ENCODE results near the gene FBXW2.
"Not testable (repeated sequence)": the region's sequence is repeated elsewhere in the genome, so short reads cannot be mapped to it uniquely, and the experiment has no call there.

Gene FBXW2

GRCh38 chr9:120815075-120815474 lies 21.9 kb upstream of the FBXW2 start:
- DNase-seq, result no peak
- peaks cover 18% of the 10 kb centered on the region for H3K36me3 ChIP-seq (replicated peaks)
- in situ Hi-C loops (cut with HindIII; ENCODE audit: low pct_ligation_motif_present, low sequenced_read_pairs), result no loop called here
- no peaks in the 10 kb centered on the region for H3K27me3 ChIP-seq (replicated peaks)
- TF ChIP-seq, protein P1, sequence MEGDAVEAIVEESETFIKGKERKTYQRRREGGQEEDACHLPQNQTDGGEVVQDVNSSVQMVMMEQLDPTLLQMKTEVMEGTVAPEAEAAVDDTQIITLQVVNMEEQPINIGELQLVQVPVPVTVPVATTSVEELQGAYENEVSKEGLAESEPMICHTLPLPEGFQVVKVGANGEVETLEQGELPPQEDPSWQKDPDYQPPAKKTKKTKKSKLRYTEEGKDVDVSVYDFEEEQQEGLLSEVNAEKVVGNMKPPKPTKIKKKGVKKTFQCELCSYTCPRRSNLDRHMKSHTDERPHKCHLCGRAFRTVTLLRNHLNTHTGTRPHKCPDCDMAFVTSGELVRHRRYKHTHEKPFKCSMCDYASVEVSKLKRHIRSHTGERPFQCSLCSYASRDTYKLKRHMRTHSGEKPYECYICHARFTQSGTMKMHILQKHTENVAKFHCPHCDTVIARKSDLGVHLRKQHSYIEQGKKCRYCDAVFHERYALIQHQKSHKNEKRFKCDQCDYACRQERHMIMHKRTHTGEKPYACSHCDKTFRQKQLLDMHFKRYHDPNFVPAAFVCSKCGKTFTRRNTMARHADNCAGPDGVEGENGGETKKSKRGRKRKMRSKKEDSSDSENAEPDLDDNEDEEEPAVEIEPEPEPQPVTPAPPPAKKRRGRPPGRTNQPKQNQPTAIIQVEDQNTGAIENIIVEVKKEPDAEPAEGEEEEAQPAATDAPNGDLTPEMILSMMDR (IDR thresholded peaks at IDR 0.05; ENCODE audit: low read depth, low read length, missing control alignments), result no peak
- H3K27ac ChIP-seq, result no peak overlapping the region
- H3K4me3 ChIP-seq (ENCODE audit: low read depth, low read length), result no peak overlapping the region

- no peak for DNase-seq
- Histone ChIP-seq H3K36me3 (replicated peaks) (no peaks in the 10 kb centered on the region), H3K27ac (no peak overlapping the region), H3K27me3 (replicated peaks) (no peaks in the 10 kb centered on the region), H3K4me3 (ENCODE audit: low read depth, low read length) (no peak overlapping the region)
- in situ Hi-C loops (cut with HindIII; ENCODE audit: low pct_ligation_motif_present, low sequenced_read_pairs), result no loop called here
- TF ChIP-seq, protein P1 (IDR thresholded peaks at IDR 0.05; ENCODE audit: low read depth, low read length, missing control alignments), result no peak
Measured at GRCh38 chr9:120808931-120809330, 15.7 kb upstream of the FBXW2 start.

GRCh38 chr9:120807607-120808379 lies 14.6 kb upstream of the FBXW2 start:
- H3K27ac ChIP-seq, result no peak overlapping the region
- no peak for DNase-seq
- in situ Hi-C loops (cut with HindIII; ENCODE audit: low pct_ligation_motif_present, low sequenced_read_pairs), result no loop called here
- no peaks in the 10 kb centered on the region for H3K36me3 ChIP-seq (replicated peaks)
- TF ChIP-seq, protein P1 (IDR thresholded peaks at IDR 0.05; ENCODE audit: low read depth, low read length, missing control alignments), result no peak
- no peaks in the 10 kb centered on the region for H3K27me3 ChIP-seq (replicated peaks)
- no peak overlapping the region for H3K4me3 ChIP-seq (ENCODE audit: low read depth, low read length)

GRCh38 chr9:120804784-120805363 lies 11.7 kb upstream of the FBXW2 start:
- in situ Hi-C loops (cut with HindIII; ENCODE audit: low pct_ligation_motif_present, low sequenced_read_pairs); H3K27me3 ChIP-seq (replicated peaks); H3K27ac ChIP-seq; H3K36me3 ChIP-seq (replicated peaks); DNase-seq; H3K4me3 ChIP-seq (ENCODE audit: low read depth, low read length): not testable (repeated sequence)

DNA sequence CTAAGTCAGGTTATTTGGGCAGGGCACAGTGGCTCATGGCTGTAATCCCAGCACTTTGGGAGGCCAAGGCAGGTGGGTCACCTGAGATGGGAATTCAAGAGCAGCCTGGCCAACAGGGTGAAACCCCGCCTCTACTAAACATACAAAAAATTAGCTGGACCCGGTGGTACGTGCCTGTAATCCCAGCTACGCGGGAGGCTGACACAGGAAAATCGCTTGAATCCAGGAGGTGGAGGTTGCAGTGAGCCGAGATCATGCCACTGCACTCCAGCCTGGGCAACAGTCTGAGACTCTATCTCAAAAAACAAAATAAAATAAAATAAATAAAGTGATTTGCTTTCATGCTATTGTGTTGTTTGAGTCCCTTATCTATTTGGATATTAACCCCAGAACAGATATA lies 8.2 kb upstream of the FBXW2 start:
- H3K36me3 ChIP-seq (replicated peaks), result no peaks in the 10 kb centered on the region
- H3K4me3 ChIP-seq (ENCODE audit: low read depth, low read length), result no peak overlapping the region
- no peak overlapping the region for H3K27ac ChIP-seq
- no peak for DNase-seq
- H3K27me3 ChIP-seq (replicated peaks), result no peaks in the 10 kb centered on the region
- TF ChIP-seq, protein P1 (IDR thresholded peaks at IDR 0.05; ENCODE audit: low read depth, low read length, missing control alignments), result no peak
- in situ Hi-C loops (cut with HindIII; ENCODE audit: low pct_ligation_motif_present, low sequenced_read_pairs), result no loop called here

DNA sequence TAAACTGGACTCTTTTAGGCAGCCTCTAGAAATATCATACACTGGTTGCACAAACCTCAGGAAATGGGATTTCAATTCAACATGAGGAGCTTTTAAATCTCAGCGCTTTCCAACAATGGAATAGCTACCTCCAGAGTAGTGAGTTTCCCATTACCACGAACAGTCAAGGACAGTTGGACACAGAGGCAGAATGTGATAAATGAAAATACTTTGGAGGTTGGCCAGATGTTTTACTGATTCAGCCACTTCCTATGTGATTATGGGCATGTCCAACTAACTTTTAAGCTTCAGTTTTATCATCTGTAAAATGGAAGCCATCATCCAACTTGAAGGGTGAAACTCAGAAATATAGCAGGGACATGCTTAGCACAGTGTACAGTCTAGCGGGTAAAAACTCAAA lies 2.1 kb downstream of the FBXW2 start:
- H3K27ac ChIP-seq, result no peak overlapping the region
- in situ Hi-C loops (cut with HindIII; ENCODE audit: low pct_ligation_motif_present, low sequenced_read_pairs), result no loop called here
- no peak overlapping the region for H3K4me3 ChIP-seq (ENCODE audit: low read depth, low read length)
- DNase-seq, result no peak
- TF ChIP-seq, protein P1 (IDR thresholded peaks at IDR 0.05; ENCODE audit: low read depth, low read length, missing control alignments), result no peak
- no peaks in the 10 kb centered on the region for H3K27me3 ChIP-seq (replicated peaks)
- peaks cover 14% of the 10 kb centered on the region for H3K36me3 ChIP-seq (replicated peaks)

Data from brain microvascular endothelial cell (primary cell).